Erythroblast (primary cell): Measurements from ENCODE around the gene DYNC1I1.

Source experiments
- GATA1 ChIP-seq: IDR thresholded peaks from 2 replicates; pipeline ENCODE4 v1.6.1; 2011; ENCODE audit warnings: low read depth, mild to moderate bottlenecking, control low read depth, low read length, moderate library complexity
- POLR2A ChIP-seq: IDR thresholded peaks from 2 replicates; pipeline ENCODE4 v1.6.1; 2011; ENCODE audit warnings: mild to moderate bottlenecking, low read length

DNA sequence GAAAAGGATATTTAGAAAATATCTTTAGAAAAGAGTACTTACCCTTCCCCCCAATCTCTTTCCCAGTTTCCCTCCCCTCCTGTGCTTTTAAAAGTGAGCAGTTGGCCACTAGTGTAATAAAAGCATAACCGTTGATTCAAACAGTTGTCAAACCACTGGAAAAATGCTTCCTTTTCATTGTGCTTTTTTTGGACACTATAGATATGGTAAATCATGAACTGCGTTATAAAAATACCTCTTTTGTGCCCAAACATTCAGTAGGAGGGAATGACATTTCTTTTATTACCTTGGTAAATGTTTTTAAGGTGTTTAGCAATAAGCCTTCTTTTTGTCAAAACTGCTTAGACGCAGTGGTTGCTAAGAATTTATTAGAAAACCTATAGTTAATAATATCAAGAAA, 317.2 kb downstream of the DYNC1I1 start:
- TF ChIP-seq POLR2A: no peak
- TF ChIP-seq GATA1: no peak
